ENCODE data around the gene FGD6.
"Not testable (repeated sequence)": the region's sequence is repeated elsewhere in the genome, so short reads cannot be mapped to it uniquely, and the experiment has no call there.

FGD6 gene

GRCh38 chr12:95104919-95105452 is 112.3 kb downstream of the FGD6 start:
- H3K9me3 ChIP-seq = no peaks in the 10 kb centered on the region
- no peaks in the 10 kb centered on the region for H3K27me3 ChIP-seq
- DNase-seq = no peak
- no peak overlapping the region for H3K27ac ChIP-seq
- no peak overlapping the region for H3K4me3 ChIP-seq
- H3K36me3 ChIP-seq = peaks cover 0 to 36% (median 7%) of the 10 kb centered on the region in 3 donors
- intact Hi-C loops (cut with DNase I; ENCODE audit: low total_unique reads) = no loop called here
- TF ChIP-seq CTCF (IDR thresholded peaks at IDR 0.05) = no peak
- no peaks in the 10 kb centered on the region for H3K4me1 ChIP-seq

GRCh38 chr12:95102916-95103671 is 114.2 kb downstream of the FGD6 start:
- intact Hi-C loops (cut with DNase I; ENCODE audit: low total_unique reads) = no loop called here
- H3K27me3 ChIP-seq = no peaks in the 10 kb centered on the region
- no peak overlapping the region for H3K27ac ChIP-seq
- peaks cover 0 to 4% (median 1%) of the 10 kb centered on the region in 4 donors for H3K4me1 ChIP-seq
- no peaks in the 10 kb centered on the region for H3K9me3 ChIP-seq
- TF ChIP-seq CTCF (IDR thresholded peaks at IDR 0.05) = no peak
- H3K4me3 ChIP-seq = no peak overlapping the region
- DNase-seq = no peak
- H3K36me3 ChIP-seq = peaks cover 0 to 25% (median 7%) of the 10 kb centered on the region in 3 donors

DNA sequence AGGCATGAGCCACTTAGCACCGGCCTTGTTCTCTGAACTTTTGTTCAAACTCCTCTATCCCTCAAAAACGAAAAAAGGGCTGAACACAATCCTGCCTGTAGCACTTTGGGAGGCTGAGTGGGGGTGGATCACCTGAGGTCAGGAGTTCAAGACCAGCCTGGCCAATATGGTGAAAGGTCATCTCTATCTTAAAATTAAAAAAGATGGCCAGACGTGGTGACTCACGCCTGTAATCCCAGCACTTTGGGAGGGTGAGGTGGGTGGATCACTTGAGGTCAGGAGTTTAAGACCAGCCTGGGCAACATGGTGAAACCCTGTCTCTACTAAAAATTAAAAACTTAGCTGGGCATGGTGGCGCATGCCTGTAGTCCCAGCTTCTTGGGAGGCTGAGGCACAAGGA is 115.3 kb downstream of the FGD6 start:
- DNase-seq; H3K27me3 ChIP-seq; H3K27ac ChIP-seq; H3K4me3 ChIP-seq; H3K4me1 ChIP-seq; H3K9me3 ChIP-seq; intact Hi-C loops (cut with DNase I; ENCODE audit: low total_unique reads): not testable (repeated sequence)
- peaks cover 0 to 25% (median 7%) of the 10 kb centered on the region in 3 donors for H3K36me3 ChIP-seq

GRCh38 chr12:95100264-95101190 is 116.7 kb downstream of the FGD6 start:
- no peak for DNase-seq
- no peak for TF ChIP-seq CTCF (IDR thresholded peaks at IDR 0.05)
- peaks cover 0 to 22% (median 7%) of the 10 kb centered on the region in 3 donors for H3K36me3 ChIP-seq
- intact Hi-C loops (cut with DNase I; ENCODE audit: low total_unique reads) = no loop called here
- no peak overlapping the region for H3K4me3 ChIP-seq
- no peaks in the 10 kb centered on the region for H3K27me3 ChIP-seq
- no peaks in the 10 kb centered on the region for H3K9me3 ChIP-seq
- H3K27ac ChIP-seq = no peak overlapping the region
- H3K4me1 ChIP-seq = peaks cover 0 to 14% (median 4%) of the 10 kb centered on the region in 4 donors

GRCh38 chr12:95099270-95099790 is 117.9 kb downstream of the FGD6 start:
- Histone ChIP-seq H3K4me3 (no peak overlapping the region), H3K27ac (no peak overlapping the region), H3K27me3 (no peaks in the 10 kb centered on the region), H3K9me3 (no peaks in the 10 kb centered on the region), H3K4me1 (peaks cover 0 to 14% (median 4%) of the 10 kb centered on the region in 4 donors), H3K36me3 (peaks cover 0 to 18% (median 7%) of the 10 kb centered on the region in 3 donors)
- DNase-seq = no peak
- no peak for TF ChIP-seq CTCF (IDR thresholded peaks at IDR 0.05)
- intact Hi-C loops (cut with DNase I; ENCODE audit: low total_unique reads) = no loop called here
